ENCODE data around the gene HEPACAM.
"Not testable (repeated sequence)": the region's sequence is repeated elsewhere in the genome, so short reads cannot be mapped to it uniquely, and the experiment has no call there.

HEPACAM gene

DNA sequence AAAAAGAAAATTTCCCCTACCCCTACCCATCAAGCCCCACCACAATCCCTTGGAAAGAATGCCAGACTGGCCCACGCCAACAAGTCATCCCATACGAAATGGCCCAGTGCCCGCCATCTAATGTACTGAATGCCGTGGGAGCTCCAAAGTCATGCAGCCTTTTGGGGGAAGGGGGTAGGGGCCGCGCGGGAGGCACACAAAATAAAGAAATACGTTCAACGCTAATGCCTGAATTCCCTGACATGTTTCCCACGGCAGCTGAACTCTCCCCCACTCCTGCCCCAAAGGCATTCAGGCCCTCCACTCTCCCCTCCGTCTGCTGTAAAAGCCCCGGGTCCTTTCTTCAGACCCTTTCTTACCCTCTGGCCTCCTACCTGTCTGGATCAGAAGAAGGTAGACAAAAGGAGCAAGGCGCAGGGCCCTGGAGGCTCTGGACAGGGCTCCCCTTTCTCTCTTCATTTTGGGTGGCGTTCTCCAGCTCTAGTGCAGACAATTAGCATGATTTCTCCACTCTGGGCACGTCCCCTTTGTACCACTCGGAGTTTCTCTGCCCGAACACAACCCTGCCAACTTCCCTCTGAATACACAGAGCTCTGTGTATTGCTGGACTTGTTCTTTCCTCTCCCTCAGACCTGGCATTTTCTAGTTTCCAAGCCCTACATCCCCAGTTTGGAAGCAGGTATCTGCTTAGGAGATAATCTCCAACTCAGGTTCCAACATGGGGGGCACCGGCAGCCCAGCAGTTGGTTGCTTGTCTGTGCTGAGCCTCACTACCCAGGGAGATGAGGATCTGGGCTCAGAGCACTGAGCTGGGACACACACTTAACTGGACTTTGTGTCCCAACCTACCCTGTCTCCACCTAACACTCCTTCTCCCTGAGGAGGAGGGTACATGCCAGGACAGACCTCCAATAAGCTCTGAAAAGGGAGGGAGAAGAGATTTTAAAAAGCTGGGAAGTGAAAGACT lies at the start of gene HEPACAM:
TSS of gene HEPACAM (minus strand) at position 500 of the 967 bp plus-strand sequence. CDS start at position 459, 41 bp downstream.
- no peak for DNase-seq

- DNase-seq = no peak
Observed at GRCh38 chr11:124984512-124984854, 48.6 kb upstream of the HEPACAM start.

GRCh38 chr11:124983674-124984511 lies 48.0 kb upstream of the HEPACAM start:
- no peak for DNase-seq

GRCh38 chr11:124982043-124982442 lies 46.2 kb upstream of the HEPACAM start:
- no peak for DNase-seq

DNA sequence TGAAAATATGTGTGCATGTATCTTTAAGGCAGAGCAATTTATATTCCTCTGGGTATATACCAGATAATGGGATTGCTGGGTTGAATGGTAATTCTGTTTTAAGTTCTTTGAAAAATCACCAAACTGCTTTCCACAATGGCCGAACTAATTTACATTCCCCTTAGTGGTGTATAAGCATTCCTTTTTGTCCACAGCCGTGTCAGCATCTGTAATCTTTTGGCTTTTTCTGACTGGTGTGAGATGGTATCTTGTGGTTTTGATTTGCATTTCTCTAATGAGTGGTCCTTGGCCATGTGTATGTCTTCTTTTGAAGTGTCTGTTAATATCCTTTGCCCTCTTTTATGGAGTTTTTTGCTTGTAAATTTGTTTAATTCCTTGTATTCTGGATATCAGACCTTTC lies 42.5 kb upstream of the HEPACAM start:
- DNase-seq = no peak

- no peak for DNase-seq
Observed at GRCh38 chr11:124977006-124977405, 41.2 kb upstream of the HEPACAM start.

- no peak for DNase-seq
Observed at GRCh38 chr11:124976531-124976930, 40.7 kb upstream of the HEPACAM start.

DNA sequence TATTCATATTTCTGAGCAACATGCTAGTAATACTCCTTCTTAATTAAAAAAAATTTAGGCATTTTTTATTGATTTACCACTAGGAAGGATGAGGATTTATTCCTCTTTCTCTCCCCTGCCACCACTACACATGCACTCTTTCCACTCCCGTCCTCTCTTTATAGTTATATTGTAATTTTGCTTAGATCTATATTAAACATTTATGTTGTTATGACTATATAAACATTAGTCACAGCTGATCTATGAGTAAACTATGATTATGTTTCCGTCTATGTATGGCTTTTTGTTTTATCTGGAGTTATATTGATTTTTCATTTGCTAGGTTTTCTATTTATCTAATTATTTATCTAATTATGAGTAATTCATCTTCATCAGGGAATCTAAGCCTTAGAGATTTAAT lies 36.0 kb upstream of the HEPACAM start:
- DNase-seq = no peak

DNA sequence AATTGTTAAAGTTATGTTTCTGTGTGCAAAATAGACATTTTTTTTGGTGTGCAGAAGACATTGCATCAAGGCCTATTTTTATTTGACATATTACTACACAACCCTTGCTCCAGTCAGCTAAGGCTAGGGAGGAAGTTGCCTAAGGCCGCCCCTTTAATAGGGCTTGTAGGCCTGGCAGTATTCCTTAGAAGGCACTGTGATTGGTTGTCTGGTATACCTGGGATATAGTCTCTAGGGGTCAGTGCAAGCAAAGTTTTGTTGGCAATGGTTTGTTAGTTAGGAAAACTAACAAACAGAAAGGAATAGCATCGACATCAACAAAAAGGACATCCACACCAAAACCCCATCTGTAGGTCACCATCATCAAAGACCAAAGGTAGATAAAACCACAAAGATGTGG lies 35.1 kb upstream of the HEPACAM start:
- DNase-seq = no peak

GRCh38 chr11:124968197-124968596 lies 32.4 kb upstream of the HEPACAM start:
- DNase-seq = not testable (repeated sequence)

DNA sequence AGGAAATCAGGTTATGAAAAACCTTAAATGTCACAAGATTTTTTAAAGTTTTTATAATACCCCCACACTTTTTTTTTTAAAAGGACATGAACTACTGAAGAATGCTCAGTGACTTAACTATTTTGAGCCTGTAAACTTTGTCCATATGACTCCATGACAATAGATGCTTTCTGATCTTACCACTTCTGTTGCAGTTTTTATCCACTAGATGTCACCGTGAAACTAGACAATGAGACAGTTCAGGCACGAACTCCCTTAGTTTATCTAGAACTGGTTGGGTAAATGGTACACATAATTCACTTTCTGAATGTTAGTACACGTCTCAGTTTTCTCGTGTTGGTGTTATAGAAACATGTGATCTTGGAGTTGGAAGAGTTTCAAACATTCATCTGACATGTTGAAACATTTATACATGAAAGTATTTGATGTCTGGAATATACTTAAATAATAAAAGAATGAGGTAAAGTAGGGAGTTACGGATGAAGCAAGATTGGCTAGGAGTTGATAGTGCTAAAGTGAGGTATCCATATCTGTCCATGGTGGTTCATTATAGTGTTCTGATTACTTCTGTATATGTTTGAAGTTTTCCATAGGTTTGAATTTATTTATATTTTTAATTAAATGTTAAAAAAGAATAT lies 26.2 kb upstream of the HEPACAM start:
- DNase-seq = no peak

- no peak for DNase-seq
Observed at GRCh38 chr11:124955035-124955434, 19.2 kb upstream of the HEPACAM start.

DNA sequence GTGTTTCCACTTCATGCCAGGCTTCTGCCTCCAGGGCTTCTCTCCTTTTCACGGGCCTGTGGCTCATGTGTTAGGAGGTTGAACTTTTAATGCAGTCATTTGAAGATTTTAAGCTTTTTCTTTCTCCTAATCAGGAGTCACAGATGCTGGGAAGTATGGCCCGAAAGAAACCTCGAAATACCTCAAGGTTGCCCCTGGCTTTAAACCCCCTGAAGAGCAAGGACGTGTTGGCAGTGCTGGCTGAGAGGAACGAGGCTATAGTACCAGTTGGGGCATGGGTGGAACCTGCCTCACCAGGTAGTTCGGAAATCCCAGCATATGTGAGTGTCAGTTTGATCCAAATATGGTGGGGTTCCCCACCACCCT lies 18.7 kb upstream of the HEPACAM start:
- DNase-seq = no peak

DNA sequence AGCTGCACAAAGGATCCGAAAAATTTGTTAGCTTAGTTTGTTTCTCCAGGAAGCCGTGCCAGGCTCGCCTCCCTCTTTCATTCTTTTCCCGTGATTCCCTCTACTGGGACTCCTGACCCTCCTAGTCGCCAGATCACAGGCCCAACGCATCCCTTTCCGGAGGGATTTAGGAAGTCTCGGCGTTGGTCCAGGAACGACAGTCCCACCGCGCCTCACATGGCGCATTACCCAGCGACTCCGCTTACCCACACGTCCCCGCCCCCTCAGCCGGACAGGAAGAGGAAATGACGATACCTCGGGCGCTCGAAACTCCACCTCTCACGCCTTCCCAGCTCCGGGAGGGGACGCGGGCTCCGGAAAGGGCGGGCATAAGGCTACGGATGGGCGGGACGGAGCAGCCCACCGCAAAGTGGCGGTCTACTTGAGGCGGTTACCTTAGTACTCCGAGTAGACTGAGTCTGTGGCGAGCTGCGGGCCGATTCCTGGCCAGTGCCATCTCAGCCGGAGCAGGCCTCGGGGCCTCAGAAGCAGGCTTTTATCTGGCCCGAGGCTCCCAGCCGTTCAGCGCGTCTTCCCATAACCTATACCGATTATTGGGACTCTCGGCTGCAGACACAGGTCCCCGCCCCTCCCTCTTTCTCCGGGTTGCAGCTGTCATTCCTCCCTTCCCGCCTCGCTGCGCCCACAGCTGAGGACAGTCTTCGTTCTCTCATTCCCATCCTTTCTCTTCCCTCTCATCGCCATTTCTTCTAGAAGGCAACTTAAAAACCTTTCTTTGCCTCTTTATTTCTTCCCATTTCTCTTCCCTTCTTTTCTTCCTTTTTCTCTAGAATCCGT lies 18.1 kb upstream of the HEPACAM start, which contains the start of gene CCDC15:
TSS of gene CCDC15 (plus strand) at position 450 of the 837 bp plus-strand sequence. CDS start 531 bp downstream, outside the sequence.
- DNase-seq = peak; percentile 93 to 96

- no peak for DNase-seq
Observed at GRCh38 chr11:124951341-124951740, 15.5 kb upstream of the HEPACAM start.

DNA sequence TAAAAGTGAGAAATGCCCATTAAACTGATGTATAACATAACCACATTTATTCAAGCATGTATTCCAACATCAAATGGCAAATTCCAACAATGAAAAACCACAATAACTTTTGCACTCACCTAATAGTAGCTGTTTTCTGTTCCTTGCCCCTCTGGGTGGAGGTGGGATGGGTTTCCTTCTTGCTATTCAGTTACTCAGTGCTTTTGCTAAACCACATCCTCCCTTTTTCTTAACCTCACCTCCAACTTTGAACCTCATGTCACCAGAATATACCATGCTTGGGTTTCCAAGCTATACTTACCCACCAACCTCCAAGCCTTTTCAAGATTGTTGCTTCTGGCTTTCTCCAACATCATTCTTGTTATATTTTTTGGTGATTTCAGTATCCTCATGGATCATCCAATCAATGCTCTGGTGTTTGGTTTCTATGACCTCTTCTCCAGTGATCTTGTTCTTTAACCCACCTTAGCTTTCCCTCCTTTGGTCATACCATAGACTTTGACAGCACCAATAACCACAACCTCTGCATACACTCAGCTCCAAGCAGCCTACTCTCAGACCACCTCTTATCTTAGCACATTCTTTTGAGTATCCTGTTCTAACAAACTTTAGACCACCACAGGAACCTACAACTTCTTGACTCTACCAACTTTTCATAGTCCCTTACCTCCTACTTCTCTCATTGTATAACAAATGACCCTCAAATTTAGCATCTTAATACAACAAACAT lies 14.9 kb upstream of the HEPACAM start:
- DNase-seq = no peak

GRCh38 chr11:124946735-124947141 lies 10.9 kb upstream of the HEPACAM start:
- DNase-seq = no peak

GRCh38 chr11:124945826-124946225 lies 10.0 kb upstream of the HEPACAM start:
- DNase-seq = no peak

DNA sequence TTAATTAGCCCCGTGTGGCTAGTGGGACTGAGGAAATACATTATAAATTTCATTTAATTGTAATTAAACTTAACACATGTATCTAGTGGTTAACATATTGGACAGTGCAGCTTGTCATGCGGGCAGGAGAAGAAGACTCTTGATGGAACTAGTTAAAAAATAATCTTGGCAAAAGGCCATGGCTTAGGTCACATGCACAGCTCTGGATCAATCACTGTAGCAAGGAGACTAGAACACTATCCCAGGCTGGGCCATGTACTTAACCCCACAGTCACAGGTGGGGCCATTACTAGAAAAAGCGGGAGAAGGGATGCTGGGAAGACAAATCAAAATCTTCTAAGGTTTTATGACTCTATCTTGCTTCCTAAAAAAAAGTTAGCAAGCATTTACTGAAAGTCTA lies 8.7 kb upstream of the HEPACAM start:
- DNase-seq = no peak

- DNase-seq = no peak
Observed at GRCh38 chr11:124943741-124944140, 7.9 kb upstream of the HEPACAM start.

DNA sequence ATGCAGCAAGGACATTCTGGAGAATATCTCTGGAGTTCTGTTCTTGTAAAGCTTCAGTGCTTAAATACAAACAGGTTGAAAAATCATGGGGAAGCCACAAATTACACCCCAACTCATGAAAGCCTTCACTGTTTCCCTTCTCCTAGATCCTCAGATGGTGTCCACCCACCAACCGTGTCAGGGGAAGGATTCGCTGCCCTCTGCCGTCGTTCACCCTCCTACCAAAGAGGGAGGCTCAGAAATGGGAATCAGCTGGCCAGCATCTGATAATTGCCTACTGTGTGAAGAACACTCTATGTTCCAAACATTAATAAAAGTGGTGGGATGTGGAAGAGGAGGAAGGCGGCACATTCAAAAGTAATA lies 7.4 kb upstream of the HEPACAM start:
- DNase-seq = no peak

All from stimulated activated CD4-positive, alpha-beta T cell treated with anti-CD3 and anti-CD28 coated beads, Interleukin-4, amount 100 ng/mL, for 4 hours (primary cell).